ENCODE data around the gene SLC51B. TPM values are rescaled to one million over a fixed set of nuclear protein-coding genes. Genes with fewer than 3 reads are reported as not detected.
"Not testable (repeated sequence)": the region's sequence is repeated elsewhere in the genome, so short reads cannot be mapped to it uniquely, and the experiment has no call there.

Gene SLC51B
- total RNA-seq, 1 donor from 2014 or later, result not detected

DNA sequence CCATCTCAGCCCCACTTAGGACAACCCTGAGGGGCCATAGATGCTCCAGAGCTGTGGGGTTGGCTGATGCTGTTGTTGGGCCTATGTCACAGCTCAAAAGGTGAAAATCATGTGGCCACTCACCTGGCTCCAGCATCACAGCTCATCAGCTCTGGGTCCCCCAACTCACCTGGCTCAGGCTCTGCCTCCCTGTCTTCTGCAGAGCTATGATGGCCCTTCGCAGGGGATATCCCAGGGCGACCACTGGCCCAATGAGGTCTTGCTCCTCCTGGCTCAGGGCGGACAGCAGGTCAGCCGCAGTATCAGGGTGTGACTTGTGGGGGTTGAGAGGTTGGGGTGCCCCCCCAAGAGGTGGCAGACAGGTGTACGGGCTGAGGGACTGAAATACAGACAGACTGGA, 54.1 kb downstream of the SLC51B start:
- no peak for DNase-seq (ENCODE audit: low spot score)

DNA sequence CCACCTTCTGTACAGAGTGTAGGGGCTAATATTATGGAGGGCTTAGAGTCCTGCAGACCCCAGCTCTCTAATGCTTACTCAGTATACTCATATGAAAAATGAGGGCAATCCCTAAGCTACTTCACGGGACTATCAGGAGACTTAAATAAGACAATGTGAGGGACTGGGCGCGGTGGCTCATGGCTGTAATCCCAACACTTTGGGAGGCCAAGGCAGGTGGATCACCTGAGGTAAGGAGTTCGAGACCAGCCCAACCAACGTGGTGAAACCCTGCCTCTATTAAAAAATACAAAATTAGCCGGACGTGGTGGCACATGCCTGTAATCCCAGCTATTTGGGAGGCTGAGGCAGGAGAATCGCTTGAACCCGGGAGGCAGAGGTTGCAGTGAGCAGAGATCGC, 54.6 kb downstream of the SLC51B start:
- not testable (repeated sequence) for DNase-seq (ENCODE audit: low spot score)

DNA sequence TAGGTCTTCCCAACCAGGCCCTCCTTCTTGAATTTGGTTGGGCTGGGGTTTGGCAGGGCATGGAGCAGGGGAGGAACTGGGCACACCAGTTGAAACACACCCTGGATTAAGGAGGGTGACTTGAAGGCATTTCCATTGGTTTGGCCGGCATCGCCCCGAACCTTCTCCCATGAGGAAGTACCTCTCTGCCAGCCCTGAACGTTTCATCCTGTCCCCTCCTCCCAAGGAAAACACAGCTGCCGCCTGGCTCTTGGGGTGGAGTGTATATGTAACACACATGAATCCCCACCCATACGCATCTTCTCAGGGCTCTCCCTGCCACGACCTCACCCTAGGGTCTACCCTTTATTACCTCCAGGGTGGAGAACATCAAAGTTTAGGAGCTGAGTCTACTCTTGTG, 55.3 kb downstream of the SLC51B start:
- DNase-seq (ENCODE audit: low spot score), result no peak

DNA sequence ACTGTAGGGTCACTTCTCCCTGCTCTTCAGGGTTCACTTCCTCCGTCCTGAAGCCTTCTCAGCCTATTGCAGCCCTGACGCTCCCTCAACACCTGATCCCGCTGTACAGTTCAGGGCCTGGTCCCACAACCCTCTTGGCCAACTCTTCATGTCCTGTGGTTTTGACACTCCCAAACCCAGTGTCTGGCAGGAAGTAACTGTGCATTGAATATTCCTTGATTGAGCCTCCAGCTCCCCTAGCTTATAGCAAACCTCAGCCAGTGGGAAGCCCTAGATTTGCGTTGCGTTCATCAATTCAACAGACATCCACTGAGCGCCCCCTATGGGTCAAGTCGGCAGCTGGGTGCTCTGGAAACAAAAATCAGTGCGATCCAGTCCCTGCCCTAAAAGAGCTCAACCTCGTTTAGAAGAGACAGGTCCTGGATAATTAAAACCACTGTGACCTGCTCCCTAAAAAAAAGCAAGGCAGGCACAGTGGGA, 56.3 kb downstream of the SLC51B start:
- peak; percentile 80 for DNase-seq (ENCODE audit: low spot score)

DNA sequence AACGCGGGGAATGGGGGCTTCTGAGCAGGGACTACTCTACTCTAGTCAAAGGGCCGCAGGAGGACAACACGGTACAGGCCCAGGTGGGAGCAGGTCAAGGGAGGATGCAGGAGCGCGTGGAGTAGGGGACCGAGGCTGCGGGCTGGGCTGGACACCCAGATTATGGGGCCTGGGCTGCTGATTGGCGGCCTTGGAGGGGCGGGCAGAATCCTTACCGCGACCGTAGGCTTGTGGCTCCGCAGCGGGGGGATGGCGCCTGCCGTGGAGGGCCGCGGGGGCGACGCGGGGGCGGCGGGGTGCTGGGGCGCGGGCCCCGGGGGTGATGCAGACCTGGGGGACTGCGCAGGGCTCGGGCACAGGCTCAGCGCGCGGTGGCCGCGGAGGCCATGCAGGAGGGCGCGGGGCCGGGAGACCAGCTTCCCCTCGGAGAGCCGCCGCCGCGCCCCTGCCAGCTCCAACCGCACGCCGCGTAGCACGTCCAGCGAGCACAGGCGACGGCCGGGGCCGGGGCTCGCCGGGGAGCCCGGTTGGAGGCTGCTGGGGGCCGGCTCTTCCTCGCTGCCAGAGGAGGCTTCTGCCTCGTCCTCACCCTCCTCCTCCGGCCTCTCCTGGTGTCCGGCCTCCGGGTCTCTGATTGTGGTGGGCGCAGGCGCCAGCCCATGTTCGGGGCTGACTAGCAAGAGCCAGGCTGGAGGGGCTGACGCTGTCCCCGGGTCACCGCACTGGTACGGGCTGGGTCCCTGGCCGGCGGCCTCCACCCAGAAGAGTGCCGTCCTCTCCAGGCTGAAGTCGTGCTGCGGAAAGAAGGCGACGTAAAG, 56.9 kb downstream of the SLC51B start:
- DNase-seq (ENCODE audit: low spot score), result no peak

DNA sequence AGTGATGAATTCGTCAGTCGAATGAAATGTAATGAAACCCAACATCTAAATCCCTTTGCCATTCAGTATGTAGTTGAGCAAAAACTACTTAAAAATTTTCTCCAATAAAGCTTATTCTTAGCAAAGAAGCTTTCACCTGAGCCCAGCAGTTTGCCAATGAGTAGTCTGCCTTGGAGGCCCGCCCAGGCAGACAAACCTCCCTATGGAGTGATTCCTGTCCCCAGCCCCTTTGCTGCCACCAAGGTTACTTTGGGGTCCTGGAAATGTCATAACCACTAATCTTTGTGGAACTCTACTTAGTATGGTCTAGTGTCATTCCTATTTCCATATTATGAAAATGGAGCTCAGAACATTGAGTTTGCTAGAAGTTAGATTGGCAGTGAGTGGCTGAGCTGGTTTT, 57.7 kb downstream of the SLC51B start:
- DNase-seq (ENCODE audit: low spot score), result no peak

Other genes with a start within 250 kb of the SLC51B start
- 1.7 TPM for gene PIF1, start 219.7 kb upstream of the SLC51B start, total RNA-seq (ENCODE audit: insufficient read depth, low replicate concordance)
- 29.4 TPM for gene PLEKHO2, start 203.5 kb upstream of the SLC51B start, total RNA-seq (ENCODE audit: insufficient read depth, low replicate concordance)
- 5.3 TPM for gene ANKDD1A, start 133.5 kb upstream of the SLC51B start, total RNA-seq (ENCODE audit: insufficient read depth, low replicate concordance)
- 49.1 TPM for gene SPG21, start 55.5 kb upstream of the SLC51B start, total RNA-seq (ENCODE audit: insufficient read depth, low replicate concordance)
- gene MTFMT, start 15.7 kb upstream of the SLC51B start, total RNA-seq (ENCODE audit: insufficient read depth, low replicate concordance), result 42.9 TPM
- 107 TPM for gene RASL12, start 22.6 kb downstream of the SLC51B start, total RNA-seq (ENCODE audit: insufficient read depth, low replicate concordance)
- gene KBTBD13, start 31.4 kb downstream of the SLC51B start, total RNA-seq (ENCODE audit: insufficient read depth, low replicate concordance), result not detected
- 2.2 TPM for gene UBAP1L, start 69.8 kb downstream of the SLC51B start, total RNA-seq (ENCODE audit: insufficient read depth, low replicate concordance)
- 11.6 TPM for gene PDCD7, start 88.4 kb downstream of the SLC51B start, total RNA-seq (ENCODE audit: insufficient read depth, low replicate concordance)
- 48.4 TPM for gene CLPX, start 140.0 kb downstream of the SLC51B start, total RNA-seq (ENCODE audit: insufficient read depth, low replicate concordance)
- 70.3 TPM for gene CILP, start 166.1 kb downstream of the SLC51B start, total RNA-seq (ENCODE audit: insufficient read depth, low replicate concordance)
- gene PARP16, start 241.5 kb downstream of the SLC51B start, total RNA-seq (ENCODE audit: insufficient read depth, low replicate concordance), result 3.4 TPM

Data from umbilical cord (tissue), 2 donors.